ENCODE results near the gene MXRA7.

DNA sequence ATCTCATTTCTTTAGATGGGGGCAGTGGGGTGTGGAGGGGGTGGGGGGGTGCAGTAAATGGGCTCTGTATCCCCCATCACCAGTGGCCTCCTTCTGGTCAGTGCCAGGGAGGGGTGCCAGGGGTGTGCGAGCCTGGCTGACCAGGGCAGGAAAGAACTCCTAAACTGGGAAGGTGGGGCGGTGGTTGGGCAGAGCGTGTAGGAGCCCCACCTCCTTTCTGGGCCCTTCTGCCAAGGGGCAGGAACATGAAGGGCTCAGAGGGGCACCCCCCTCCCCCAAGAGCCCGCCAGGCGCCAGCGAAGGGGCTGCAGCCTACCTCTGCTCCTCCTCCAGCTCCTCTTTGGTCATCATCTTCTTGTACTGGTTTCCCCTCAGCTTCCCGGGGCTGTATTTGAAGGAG is 26.0 kb downstream of the MXRA7 start:
- no peak for TF ChIP-seq POLR2A (IDR thresholded peaks at IDR 0.05)
- TF ChIP-seq, protein P1, sequence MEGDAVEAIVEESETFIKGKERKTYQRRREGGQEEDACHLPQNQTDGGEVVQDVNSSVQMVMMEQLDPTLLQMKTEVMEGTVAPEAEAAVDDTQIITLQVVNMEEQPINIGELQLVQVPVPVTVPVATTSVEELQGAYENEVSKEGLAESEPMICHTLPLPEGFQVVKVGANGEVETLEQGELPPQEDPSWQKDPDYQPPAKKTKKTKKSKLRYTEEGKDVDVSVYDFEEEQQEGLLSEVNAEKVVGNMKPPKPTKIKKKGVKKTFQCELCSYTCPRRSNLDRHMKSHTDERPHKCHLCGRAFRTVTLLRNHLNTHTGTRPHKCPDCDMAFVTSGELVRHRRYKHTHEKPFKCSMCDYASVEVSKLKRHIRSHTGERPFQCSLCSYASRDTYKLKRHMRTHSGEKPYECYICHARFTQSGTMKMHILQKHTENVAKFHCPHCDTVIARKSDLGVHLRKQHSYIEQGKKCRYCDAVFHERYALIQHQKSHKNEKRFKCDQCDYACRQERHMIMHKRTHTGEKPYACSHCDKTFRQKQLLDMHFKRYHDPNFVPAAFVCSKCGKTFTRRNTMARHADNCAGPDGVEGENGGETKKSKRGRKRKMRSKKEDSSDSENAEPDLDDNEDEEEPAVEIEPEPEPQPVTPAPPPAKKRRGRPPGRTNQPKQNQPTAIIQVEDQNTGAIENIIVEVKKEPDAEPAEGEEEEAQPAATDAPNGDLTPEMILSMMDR (IDR thresholded peaks at IDR 0.05) = no peak
